HepG2 (cell line): ENCODE measurements around the gene SLC6A6.

Experiments
- ZNF766 ChIP-seq: sonication (generic); formaldehyde crosslinking; IDR thresholded peaks from 2 replicates; pipeline ENCODE4 v1.5.0; 2020; ENCODE audit warnings: missing genetic modification reagents, borderline replicate concordance
- TF ChIP-seq, protein P1 (sequence below): sonication (generic); formaldehyde crosslinking; IDR thresholded peaks from 2 replicates; pipeline ENCODE4 v1.5.0; 2020; ENCODE audit warnings: mild to moderate bottlenecking, missing genetic modification reagents, moderate library complexity

DNA sequence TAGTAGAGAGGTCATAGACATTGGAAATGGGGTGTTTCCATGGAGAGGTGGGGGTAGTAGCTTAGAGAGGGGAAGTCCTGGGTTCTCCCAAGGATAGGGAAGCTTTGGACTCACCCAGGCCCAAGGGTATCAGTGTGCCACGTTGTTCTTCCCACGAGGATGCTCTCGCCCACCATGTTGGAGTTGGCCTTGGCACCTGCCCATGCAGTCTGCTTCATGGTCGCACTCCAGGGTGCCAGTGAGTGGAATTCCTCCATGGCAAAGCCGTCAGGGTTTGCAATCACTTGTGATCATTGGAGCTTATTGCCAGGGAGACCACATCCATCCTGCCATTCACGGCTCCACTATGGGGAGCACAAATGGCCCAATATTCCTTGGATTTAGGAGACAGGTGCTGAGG, 77.2 kb downstream of the SLC6A6 start:
- TF ChIP-seq ZNF766 (CRISPR knock-in tag) = no peak
- TF ChIP-seq, protein P1, sequence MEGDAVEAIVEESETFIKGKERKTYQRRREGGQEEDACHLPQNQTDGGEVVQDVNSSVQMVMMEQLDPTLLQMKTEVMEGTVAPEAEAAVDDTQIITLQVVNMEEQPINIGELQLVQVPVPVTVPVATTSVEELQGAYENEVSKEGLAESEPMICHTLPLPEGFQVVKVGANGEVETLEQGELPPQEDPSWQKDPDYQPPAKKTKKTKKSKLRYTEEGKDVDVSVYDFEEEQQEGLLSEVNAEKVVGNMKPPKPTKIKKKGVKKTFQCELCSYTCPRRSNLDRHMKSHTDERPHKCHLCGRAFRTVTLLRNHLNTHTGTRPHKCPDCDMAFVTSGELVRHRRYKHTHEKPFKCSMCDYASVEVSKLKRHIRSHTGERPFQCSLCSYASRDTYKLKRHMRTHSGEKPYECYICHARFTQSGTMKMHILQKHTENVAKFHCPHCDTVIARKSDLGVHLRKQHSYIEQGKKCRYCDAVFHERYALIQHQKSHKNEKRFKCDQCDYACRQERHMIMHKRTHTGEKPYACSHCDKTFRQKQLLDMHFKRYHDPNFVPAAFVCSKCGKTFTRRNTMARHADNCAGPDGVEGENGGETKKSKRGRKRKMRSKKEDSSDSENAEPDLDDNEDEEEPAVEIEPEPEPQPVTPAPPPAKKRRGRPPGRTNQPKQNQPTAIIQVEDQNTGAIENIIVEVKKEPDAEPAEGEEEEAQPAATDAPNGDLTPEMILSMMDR (CRISPR knock-in tag) = no peak
